ENCODE results near the gene ATP13A2. TPM values are rescaled to one million over a fixed set of nuclear protein-coding genes. Genes with fewer than 3 reads are reported as not detected.
"Not testable (repeated sequence)": the region's sequence is repeated elsewhere in the genome, so short reads cannot be mapped to it uniquely, and the experiment has no call there.

Gene ATP13A2
- total RNA-seq, 2 experiments from 2014 or later = 57.1 to 59.4 TPM

DNA sequence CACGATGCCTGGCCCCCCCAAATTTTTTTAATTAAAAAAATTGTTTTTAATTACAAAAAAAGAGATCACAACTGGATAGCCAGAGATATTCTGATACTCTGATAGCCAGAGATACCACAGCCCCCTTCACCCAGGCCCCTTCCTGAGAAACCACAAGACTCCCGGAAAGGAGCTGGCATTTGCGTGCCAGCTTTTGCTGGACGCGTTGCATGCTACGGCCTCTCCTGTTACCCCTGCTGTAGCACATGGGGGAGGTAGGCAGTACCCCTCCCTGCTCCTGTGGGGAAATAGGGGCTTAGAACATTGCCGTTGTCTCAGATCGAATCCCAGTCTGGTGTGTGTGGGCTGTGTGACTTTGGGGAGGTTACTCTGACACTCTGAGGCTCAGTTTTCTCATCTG is 54.0 kb downstream of the ATP13A2 start:
- Mint-ChIP-seq H3K27ac (no peak overlapping the region), H3K9me3 (no peaks in the 10 kb centered on the region), H3K4me1 (peaks cover 13% of the 10 kb centered on the region), H3K27me3 (no peaks in the 10 kb centered on the region), H3K4me3 (no peak overlapping the region), H3K36me3 (ENCODE audit: low read depth) (no peaks in the 10 kb centered on the region)
- ChIA-PET CTCF (no interaction called here), POLR2A (no interaction called here)
- DNase-seq = no peak

GRCh38 chr1:16956775-16957174 is 55.0 kb downstream of the ATP13A2 start:
- H3K36me3 Mint-ChIP-seq (ENCODE audit: low read depth) = no peaks in the 10 kb centered on the region
- no peak overlapping the region for H3K27ac Mint-ChIP-seq
- ChIA-PET POLR2A (no interaction called here), CTCF (interaction anchor here (1.4 kb wide), 1 partner anchor 89 kb away, joined by 4 read pairs; no protein-coding TSS in a partner anchor)
- H3K4me3 Mint-ChIP-seq = no peak overlapping the region
- H3K4me1 Mint-ChIP-seq = peaks cover 12% of the 10 kb centered on the region
- H3K27me3 Mint-ChIP-seq = no peaks in the 10 kb centered on the region
- H3K9me3 Mint-ChIP-seq = no peaks in the 10 kb centered on the region
- DNase-seq = no peak

DNA sequence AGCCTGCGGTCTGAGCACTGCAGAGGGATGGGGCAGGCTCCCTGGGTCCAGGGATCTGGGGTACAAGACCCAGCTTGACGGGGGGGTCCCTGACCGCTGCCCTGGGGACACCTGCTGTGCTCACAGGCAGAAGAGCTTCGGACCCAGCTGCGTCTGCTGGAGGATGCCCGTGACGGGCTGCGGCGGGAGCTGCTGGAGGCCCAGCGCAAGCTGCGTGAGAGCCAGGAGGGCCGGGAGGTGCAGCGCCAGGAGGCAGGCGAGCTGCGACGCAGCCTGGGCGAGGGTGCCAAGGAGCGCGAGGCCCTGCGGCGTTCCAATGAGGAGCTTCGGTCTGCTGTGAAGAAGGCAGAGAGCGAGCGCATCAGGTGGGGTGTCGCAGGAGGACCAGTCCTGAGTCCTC is 56.5 kb downstream of the ATP13A2 start:
- CTCF ChIA-PET = interaction anchor here (0.9 to 1.6 kb wide), 5 partner anchors 10 to 120 kb away, joined by 3 to 7 read pairs (median 4); no protein-coding TSS in a partner anchor
- Mint-ChIP-seq H3K27me3 (no peaks in the 10 kb centered on the region), H3K4me1 (peaks cover 1% of the 10 kb centered on the region), H3K9me3 (no peaks in the 10 kb centered on the region), H3K36me3 (ENCODE audit: low read depth) (no peaks in the 10 kb centered on the region), H3K27ac (no peak overlapping the region), H3K4me3 (no peak overlapping the region)
- DNase-seq = no peak
- POLR2A ChIA-PET = no interaction called here

- Mint-ChIP-seq H3K27me3 (no peaks in the 10 kb centered on the region), H3K27ac (no peak overlapping the region), H3K4me1 (no peaks in the 10 kb centered on the region), H3K9me3 (no peaks in the 10 kb centered on the region), H3K36me3 (ENCODE audit: low read depth) (no peaks in the 10 kb centered on the region), H3K4me3 (no peak overlapping the region)
- ChIA-PET CTCF (no interaction called here), POLR2A (no interaction called here)
- DNase-seq = no peak
These were observed 57.1 kb downstream of the ATP13A2 start for GRCh38 chr1:16954579-16954978.

DNA sequence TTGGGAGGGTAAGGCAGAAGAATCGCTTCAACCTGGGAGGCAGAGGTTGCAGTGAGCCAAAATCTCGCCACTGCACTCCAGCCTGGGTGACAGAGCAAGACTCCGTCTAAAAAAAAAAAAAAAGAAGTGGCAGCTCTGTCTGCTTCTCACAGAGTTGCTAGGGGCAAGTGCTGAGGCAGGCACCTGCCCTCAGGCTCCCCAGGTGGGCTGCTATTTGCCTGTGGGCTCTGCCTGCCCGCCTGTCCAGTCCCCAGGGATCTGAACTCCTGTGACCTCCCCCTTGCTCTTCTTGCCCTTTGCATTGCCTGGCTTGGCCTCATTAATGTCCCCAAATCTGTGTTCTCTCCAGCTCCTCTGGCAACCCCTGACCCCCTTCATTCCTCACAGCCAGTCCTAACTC is 59.4 kb downstream of the ATP13A2 start:
- H3K27me3 Mint-ChIP-seq; POLR2A ChIA-PET; H3K4me1 Mint-ChIP-seq; H3K4me3 Mint-ChIP-seq; H3K36me3 Mint-ChIP-seq (ENCODE audit: low read depth); DNase-seq; H3K9me3 Mint-ChIP-seq; H3K27ac Mint-ChIP-seq: not testable (repeated sequence)
- CTCF ChIA-PET = interaction anchor here (0.6 to 2.0 kb wide), 4 partner anchors 9 to 98 kb away, joined by 3 to 12 read pairs (median 3); no protein-coding TSS in a partner anchor

GRCh38 chr1:16949026-16949425 is 62.7 kb downstream of the ATP13A2 start:
- H3K4me3 Mint-ChIP-seq; POLR2A ChIA-PET; H3K36me3 Mint-ChIP-seq (ENCODE audit: low read depth); H3K4me1 Mint-ChIP-seq; H3K9me3 Mint-ChIP-seq; DNase-seq; H3K27me3 Mint-ChIP-seq: not testable (repeated sequence)
- CTCF ChIA-PET = interaction anchor here (2.3 kb wide), 1 partner anchor 12 kb away, joined by 10 read pairs; no protein-coding TSS in a partner anchor
- peak overlapping the region; percentile 13 for H3K27ac Mint-ChIP-seq

GRCh38 chr1:16948282-16948891 is 63.3 kb downstream of the ATP13A2 start:
- DNase-seq; H3K4me3 Mint-ChIP-seq; H3K4me1 Mint-ChIP-seq; H3K36me3 Mint-ChIP-seq (ENCODE audit: low read depth); H3K27ac Mint-ChIP-seq; H3K9me3 Mint-ChIP-seq; POLR2A ChIA-PET; H3K27me3 Mint-ChIP-seq: not testable (repeated sequence)
- CTCF ChIA-PET = interaction anchor here (2.3 kb wide), 1 partner anchor 12 kb away, joined by 10 read pairs; no protein-coding TSS in a partner anchor

GRCh38 chr1:16946646-16947045 is 65.1 kb downstream of the ATP13A2 start:
- H3K4me1 Mint-ChIP-seq = no peaks in the 10 kb centered on the region
- no peaks in the 10 kb centered on the region for H3K36me3 Mint-ChIP-seq (ENCODE audit: low read depth)
- ChIA-PET CTCF (interaction anchor here (1.7 kb wide), 2 partner anchors 14 to 99 kb away, joined by 3 to 5 read pairs; no protein-coding TSS in a partner anchor), POLR2A (no interaction called here)
- H3K27me3 Mint-ChIP-seq = no peaks in the 10 kb centered on the region
- H3K4me3 Mint-ChIP-seq = no peak overlapping the region
- H3K27ac Mint-ChIP-seq = no peak overlapping the region
- DNase-seq = no peak
- no peaks in the 10 kb centered on the region for H3K9me3 Mint-ChIP-seq

- H3K4me1 Mint-ChIP-seq; H3K36me3 Mint-ChIP-seq (ENCODE audit: low read depth); POLR2A ChIA-PET; H3K9me3 Mint-ChIP-seq; H3K27ac Mint-ChIP-seq; DNase-seq; H3K27me3 Mint-ChIP-seq; H3K4me3 Mint-ChIP-seq: not testable (repeated sequence)
- CTCF ChIA-PET = interaction anchor here (1.7 kb wide), 2 partner anchors 14 to 100 kb away, joined by 3 to 5 read pairs; no protein-coding TSS in a partner anchor
These were observed 65.5 kb downstream of the ATP13A2 start for GRCh38 chr1:16946185-16946584.

DNA sequence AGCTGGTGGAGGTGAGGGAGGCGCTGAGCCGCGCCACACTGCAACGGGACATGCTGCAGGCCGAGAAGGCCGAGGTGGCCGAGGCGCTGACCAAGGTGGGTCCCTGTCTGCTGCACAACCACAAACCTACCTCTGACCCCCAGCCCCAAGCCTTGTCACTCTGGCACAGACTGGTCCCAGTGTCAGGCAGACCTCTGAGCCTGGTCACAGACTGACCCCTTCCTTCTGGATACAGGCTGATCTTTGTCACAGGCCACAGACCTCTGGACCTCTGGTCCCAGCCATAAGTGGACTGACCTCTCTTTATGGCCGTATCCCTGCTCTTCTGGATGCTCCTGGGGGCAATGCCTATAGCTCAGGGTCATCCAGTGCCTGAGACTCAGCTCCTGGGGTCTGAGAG is 66.2 kb downstream of the ATP13A2 start:
- H3K27ac Mint-ChIP-seq; H3K4me3 Mint-ChIP-seq; H3K9me3 Mint-ChIP-seq; POLR2A ChIA-PET; H3K36me3 Mint-ChIP-seq (ENCODE audit: low read depth); DNase-seq; H3K27me3 Mint-ChIP-seq; H3K4me1 Mint-ChIP-seq: not testable (repeated sequence)
- CTCF ChIA-PET = interaction anchor here (0.6 to 1.7 kb wide), 3 partner anchors 8 to 100 kb away, joined by 3 to 7 read pairs (median 4); no protein-coding TSS in a partner anchor

DNA sequence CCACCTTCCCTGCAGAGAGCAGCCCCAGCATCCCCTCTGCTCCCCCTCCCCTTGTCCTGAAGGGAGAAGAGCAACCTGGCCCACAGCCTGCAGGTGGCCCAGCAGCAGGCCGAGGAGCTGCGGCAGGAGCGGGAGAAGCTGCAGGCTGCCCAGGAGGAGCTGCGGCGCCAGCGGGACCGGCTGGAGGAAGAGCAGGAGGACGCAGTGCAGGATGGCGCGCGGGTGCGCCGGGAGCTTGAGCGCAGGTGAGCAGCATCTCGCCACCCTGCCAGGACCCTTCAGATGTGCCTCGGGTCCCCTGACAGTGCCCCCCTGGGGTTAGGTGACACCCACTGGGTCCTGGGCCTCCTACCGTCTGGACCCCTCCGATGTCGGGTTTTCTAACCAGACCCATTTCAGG is 67.7 kb downstream of the ATP13A2 start:
- Mint-ChIP-seq H3K9me3 (no peaks in the 10 kb centered on the region), H3K4me3 (no peak overlapping the region), H3K27ac (no peak overlapping the region), H3K27me3 (no peaks in the 10 kb centered on the region), H3K36me3 (ENCODE audit: low read depth) (no peaks in the 10 kb centered on the region), H3K4me1 (no peaks in the 10 kb centered on the region)
- no peak for DNase-seq
- ChIA-PET CTCF (no interaction called here), POLR2A (no interaction called here)

GRCh38 chr1:16939386-16940180 is 72.1 kb downstream of the ATP13A2 start:
- H3K27me3 Mint-ChIP-seq; POLR2A ChIA-PET; H3K27ac Mint-ChIP-seq; H3K4me3 Mint-ChIP-seq; H3K9me3 Mint-ChIP-seq; H3K36me3 Mint-ChIP-seq (ENCODE audit: low read depth); H3K4me1 Mint-ChIP-seq; CTCF ChIA-PET; DNase-seq: not testable (repeated sequence)

- Mint-ChIP-seq H3K4me3 (no peak overlapping the region), H3K4me1 (no peaks in the 10 kb centered on the region), H3K27me3 (no peaks in the 10 kb centered on the region), H3K27ac (no peak overlapping the region), H3K36me3 (ENCODE audit: low read depth) (no peaks in the 10 kb centered on the region), H3K9me3 (no peaks in the 10 kb centered on the region)
- POLR2A ChIA-PET = no interaction called here
- no peak for DNase-seq
- CTCF ChIA-PET = no interaction called here
These were observed 73.1 kb downstream of the ATP13A2 start for GRCh38 chr1:16938351-16939321.

Measured in activated CD4-positive, alpha-beta T cell treated with anti-CD3 and anti-CD28 coated beads, Interleukin-2, amount 10 ng/mL, durations not matched to agents 7 days and 5 days (primary cell).